Neural progenitor cell (in vitro differentiated cells): Measurements from ENCODE around the gene C1orf21.

Source experiments
- EZH2phosphoT487 ChIP-seq: fragments of 200-600 bp; sonication (generic); IDR thresholded peaks from 2 replicates; pipeline ENCODE4 v1.6.1; 2017; ENCODE audit warnings: antibody characterized with exemption
- TF ChIP-seq, protein P1 (sequence below): fragments of 200-600 bp; sonication (generic); IDR thresholded peaks from 2 replicates; pipeline ENCODE4 v1.5.1; 2017; ENCODE audit warnings: antibody characterized with exemption, mild to moderate bottlenecking

DNA sequence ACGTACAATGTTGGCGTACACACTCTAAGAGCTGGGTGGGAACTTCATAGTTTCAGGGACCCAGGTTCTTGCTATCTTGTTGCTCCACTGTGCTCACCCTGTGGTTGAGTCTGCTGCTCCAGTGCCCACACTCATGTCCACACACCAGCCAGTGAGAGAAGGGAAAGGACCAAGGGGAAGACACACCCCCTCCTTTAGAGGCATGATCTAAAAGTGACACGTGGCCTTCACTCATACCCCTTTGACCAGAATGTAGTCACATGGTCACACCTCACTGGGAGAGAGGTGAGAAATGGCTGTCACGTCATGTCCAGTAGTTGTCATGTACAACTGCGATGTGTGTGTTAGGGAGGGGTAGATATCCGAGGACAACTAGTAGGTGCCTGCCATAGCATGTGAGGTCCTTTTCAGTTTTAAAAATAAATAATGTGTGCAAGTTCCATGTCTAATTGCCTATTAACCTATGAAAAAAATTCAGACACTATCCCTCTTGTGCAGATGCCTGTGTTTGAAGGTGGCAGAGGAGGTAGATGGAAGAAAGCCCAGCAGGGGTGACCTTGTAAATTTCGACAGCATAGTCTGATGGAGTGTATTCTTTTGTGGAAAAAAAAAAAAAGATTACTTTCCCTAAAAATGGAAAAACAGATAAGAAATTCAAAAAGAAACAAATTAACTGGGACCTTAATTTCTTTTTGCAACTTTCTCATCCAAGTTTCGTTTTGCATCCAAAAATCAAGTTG, 149.6 kb downstream of the C1orf21 start:
- TF ChIP-seq, protein P1, sequence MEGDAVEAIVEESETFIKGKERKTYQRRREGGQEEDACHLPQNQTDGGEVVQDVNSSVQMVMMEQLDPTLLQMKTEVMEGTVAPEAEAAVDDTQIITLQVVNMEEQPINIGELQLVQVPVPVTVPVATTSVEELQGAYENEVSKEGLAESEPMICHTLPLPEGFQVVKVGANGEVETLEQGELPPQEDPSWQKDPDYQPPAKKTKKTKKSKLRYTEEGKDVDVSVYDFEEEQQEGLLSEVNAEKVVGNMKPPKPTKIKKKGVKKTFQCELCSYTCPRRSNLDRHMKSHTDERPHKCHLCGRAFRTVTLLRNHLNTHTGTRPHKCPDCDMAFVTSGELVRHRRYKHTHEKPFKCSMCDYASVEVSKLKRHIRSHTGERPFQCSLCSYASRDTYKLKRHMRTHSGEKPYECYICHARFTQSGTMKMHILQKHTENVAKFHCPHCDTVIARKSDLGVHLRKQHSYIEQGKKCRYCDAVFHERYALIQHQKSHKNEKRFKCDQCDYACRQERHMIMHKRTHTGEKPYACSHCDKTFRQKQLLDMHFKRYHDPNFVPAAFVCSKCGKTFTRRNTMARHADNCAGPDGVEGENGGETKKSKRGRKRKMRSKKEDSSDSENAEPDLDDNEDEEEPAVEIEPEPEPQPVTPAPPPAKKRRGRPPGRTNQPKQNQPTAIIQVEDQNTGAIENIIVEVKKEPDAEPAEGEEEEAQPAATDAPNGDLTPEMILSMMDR = no peak
- TF ChIP-seq EZH2phosphoT487 = no peak
